Keratinocyte (primary cell): Measurements from ENCODE around the gene AKTIP. TPM values are rescaled to one million over a fixed set of nuclear protein-coding genes. Genes with fewer than 3 reads are reported as not detected.

Source experiments
- DNase-seq: peaks from one replicate; pipeline ENCODE4 v3.0.0-alpha.2; 2011; ENCODE audit warnings: low read depth, missing footprints, low spot score
- FAIRE-seq: peaks from 2 replicates; lab custom pipeline; 2011; peaks lifted over from hg19 to GRCh38; lab: Jason Lieb, UNC
- H2AFZ ChIP-seq: 2 replicates; pipeline ENCODE4 v1.6.0; 2012; ENCODE audit warnings: low read length, control low read depth, inconsistent platforms; ENCODE audit not compliant: control insufficient read depth
- H3K27ac ChIP-seq: 2 replicates; pipeline ENCODE4 v1.5.1; 2011; ENCODE audit warnings: low read length; ENCODE audit not compliant: control insufficient read depth, insufficient read depth
- H3K27me3 ChIP-seq: 3 replicates; pipeline ENCODE4 v1.6.0; 2011; ENCODE audit warnings: low read length; ENCODE audit not compliant: control insufficient read depth, insufficient read depth; ENCODE audit errors: extremely low read depth
- H3K36me3 ChIP-seq, 2 experiments: 2 replicates in 1 of 2; 3 replicates in 1 of 2; pipeline ENCODE4 v1.5.1; 2011; ENCODE audit warnings: low read length in 2 of 2, mild to moderate bottlenecking in 1 of 2; ENCODE audit not compliant: control insufficient read depth in 2 of 2, insufficient read depth in 2 of 2; ENCODE audit errors: extremely low read depth in 1 of 2
- H3K4me1 ChIP-seq: 3 replicates; pipeline ENCODE4 v1.5.1; 2011; ENCODE audit warnings: low read length; ENCODE audit not compliant: control insufficient read depth, insufficient read depth; ENCODE audit errors: extremely low read depth
- H3K4me2 ChIP-seq: 3 replicates; pipeline ENCODE4 v1.6.0; 2011; ENCODE audit warnings: low read depth, low read length; ENCODE audit not compliant: control insufficient read depth, insufficient read depth; ENCODE audit errors: extremely low read depth
- H3K4me3 ChIP-seq, 3 experiments: fragments of 200-600 bp in 1 of 3; sonication (generic) in 1 of 3; 2 replicates in 2 of 3; 3 replicates in 1 of 3; pipeline ENCODE4 v1.5.1; 2011 to 2016; ENCODE audit warnings: low read length in 3 of 3, mild to moderate bottlenecking in 3 of 3, control low read depth in 2 of 3, inconsistent platforms in 1 of 3, low read depth in 1 of 3, mixed read lengths in 1 of 3, mixed run types in 1 of 3, moderate library complexity in 1 of 3; ENCODE audit not compliant: control insufficient read depth in 2 of 3, insufficient read depth in 2 of 3; ENCODE audit errors: extremely low read depth in 1 of 3
- H3K79me2 ChIP-seq: 2 replicates; pipeline ENCODE4 v1.6.0; 2012; ENCODE audit warnings: low read length; ENCODE audit not compliant: control insufficient read depth, insufficient read depth
- H3K9ac ChIP-seq: 3 replicates; pipeline ENCODE4 v1.6.0; 2011; ENCODE audit warnings: low read length; ENCODE audit not compliant: control insufficient read depth, insufficient read depth; ENCODE audit errors: extremely low read depth
- H3K9me1 ChIP-seq: 3 replicates; pipeline ENCODE4 v1.6.0; 2011; ENCODE audit warnings: low read length; ENCODE audit not compliant: control insufficient read depth, insufficient read depth; ENCODE audit errors: extremely low read depth
- H3K9me3 ChIP-seq: 2 replicates; pipeline ENCODE4 v1.5.1; 2012; ENCODE audit warnings: low read depth, low read length; ENCODE audit not compliant: control insufficient read depth
- H4K20me1 ChIP-seq: 3 replicates; pipeline ENCODE4 v1.6.0; 2011; ENCODE audit warnings: low read length; ENCODE audit not compliant: control insufficient read depth, insufficient read depth; ENCODE audit errors: extremely low read depth
- EZH2 ChIP-seq: IDR thresholded peaks from one replicate; pipeline ENCODE4 v1.6.1; 2012; ENCODE audit warnings: inconsistent platforms, mild to moderate bottlenecking, low read length, moderate library complexity
- dilution Hi-C: fragments of 300-500 bp; cut with MboI; formaldehyde crosslinking; loops from one replicate; pipeline ENCODE4 v1.7.0; 2020; ENCODE audit warnings: low sequenced_read_pairs; ENCODE audit not compliant: extremely low pct_ligation_motif_present
- polyA plus RNA-seq, 5 experiments: library from polyadenylated mRNA; depleted of rRNA in 3 of 5; stranded (reverse) in 3 of 5; stranded (forward) in 1 of 5; unstranded in 1 of 5; fragments of >200 nt; gene quantifications; 1 replicate in 1 of 5; 2 replicates in 3 of 5; 3 replicates in 1 of 5; pipeline versions ENCODE4 v1.2.1 to v1.2.3, GENCODE V29; 2011 to 2012; ENCODE audit warnings: missing spikeins in 2 of 5, low read depth in 1 of 5, low replicate concordance in 1 of 5
- TF ChIP-seq, protein P1 (sequence below), 3 experiments: IDR thresholded peaks in 1 of 3; conservative IDR thresholded peaks in 1 of 3; optimal IDR thresholded peaks in 1 of 3; 2 replicates in 2 of 3; 3 replicates in 1 of 3; pipeline versions ENCODE3 to v1.5.1; 2011; ENCODE audit warnings: low read length in 3 of 3, mild to moderate bottlenecking in 3 of 3, moderate library complexity in 2 of 3, control low read depth in 1 of 3, inconsistent platforms in 1 of 3; ENCODE audit not compliant: insufficient read depth in 2 of 3; ENCODE audit errors: extremely low read depth in 1 of 3

The AKTIP gene
- polyA plus RNA-seq, 1 donor (not counting 4 experiments of a cell fraction or from before 2014, with no cell fraction given) = 23.6 TPM

DNA sequence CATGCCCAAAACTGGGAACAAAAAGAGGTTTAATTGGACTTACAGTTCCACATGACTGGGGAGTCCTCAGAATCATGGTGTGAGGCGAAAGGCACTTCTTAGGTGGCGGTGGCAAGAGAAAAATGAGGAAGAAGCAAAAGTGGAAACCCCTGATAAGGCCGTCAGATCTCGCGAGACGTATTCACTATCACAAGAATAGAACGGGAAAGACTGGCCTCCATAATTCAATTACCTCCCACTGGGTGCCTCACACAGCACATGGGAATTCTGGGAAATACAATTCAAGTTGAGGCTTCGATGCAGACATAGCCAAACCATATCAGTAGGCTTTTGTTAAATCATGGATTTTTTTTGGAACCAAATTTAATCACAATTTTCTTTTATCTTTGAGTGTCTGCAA lies 44.4 kb downstream of the AKTIP start:
- H4K20me1 ChIP-seq = no peaks in the 10 kb centered on the region
- no peaks in the 10 kb centered on the region for H3K9me3 ChIP-seq
- FAIRE-seq (no peak), DNase-seq (no peak)
- H3K9ac ChIP-seq = no peak overlapping the region
- H3K4me3 ChIP-seq = no peak overlapping the region
- H3K4me1 ChIP-seq = no peaks in the 10 kb centered on the region
- no peaks in the 10 kb centered on the region for H3K79me2 ChIP-seq
- dilution Hi-C loops = no loop called here
- no peak overlapping the region for H2AFZ ChIP-seq
- no peak overlapping the region for H3K4me2 ChIP-seq
- no peak overlapping the region for H3K27ac ChIP-seq
- no peaks in the 10 kb centered on the region for H3K9me1 ChIP-seq
- TF ChIP-seq, protein P1, sequence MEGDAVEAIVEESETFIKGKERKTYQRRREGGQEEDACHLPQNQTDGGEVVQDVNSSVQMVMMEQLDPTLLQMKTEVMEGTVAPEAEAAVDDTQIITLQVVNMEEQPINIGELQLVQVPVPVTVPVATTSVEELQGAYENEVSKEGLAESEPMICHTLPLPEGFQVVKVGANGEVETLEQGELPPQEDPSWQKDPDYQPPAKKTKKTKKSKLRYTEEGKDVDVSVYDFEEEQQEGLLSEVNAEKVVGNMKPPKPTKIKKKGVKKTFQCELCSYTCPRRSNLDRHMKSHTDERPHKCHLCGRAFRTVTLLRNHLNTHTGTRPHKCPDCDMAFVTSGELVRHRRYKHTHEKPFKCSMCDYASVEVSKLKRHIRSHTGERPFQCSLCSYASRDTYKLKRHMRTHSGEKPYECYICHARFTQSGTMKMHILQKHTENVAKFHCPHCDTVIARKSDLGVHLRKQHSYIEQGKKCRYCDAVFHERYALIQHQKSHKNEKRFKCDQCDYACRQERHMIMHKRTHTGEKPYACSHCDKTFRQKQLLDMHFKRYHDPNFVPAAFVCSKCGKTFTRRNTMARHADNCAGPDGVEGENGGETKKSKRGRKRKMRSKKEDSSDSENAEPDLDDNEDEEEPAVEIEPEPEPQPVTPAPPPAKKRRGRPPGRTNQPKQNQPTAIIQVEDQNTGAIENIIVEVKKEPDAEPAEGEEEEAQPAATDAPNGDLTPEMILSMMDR (optimal IDR thresholded peaks at IDR 0.05 in 1 of 3, IDR thresholded peaks at IDR 0.05 in 1 of 3, conservative IDR thresholded peaks at IDR 0.05 in 1 of 3; ENCODE audit: extremely low read depth in 1 of 3, insufficient read depth in 2 of 3, low read length in 3 of 3) = no peak
- TF ChIP-seq EZH2 = no peak
- no peaks in the 10 kb centered on the region for H3K27me3 ChIP-seq
- peaks cover 0 to 14% of the 10 kb centered on the region in 2 experiments for H3K36me3 ChIP-seq

DNA sequence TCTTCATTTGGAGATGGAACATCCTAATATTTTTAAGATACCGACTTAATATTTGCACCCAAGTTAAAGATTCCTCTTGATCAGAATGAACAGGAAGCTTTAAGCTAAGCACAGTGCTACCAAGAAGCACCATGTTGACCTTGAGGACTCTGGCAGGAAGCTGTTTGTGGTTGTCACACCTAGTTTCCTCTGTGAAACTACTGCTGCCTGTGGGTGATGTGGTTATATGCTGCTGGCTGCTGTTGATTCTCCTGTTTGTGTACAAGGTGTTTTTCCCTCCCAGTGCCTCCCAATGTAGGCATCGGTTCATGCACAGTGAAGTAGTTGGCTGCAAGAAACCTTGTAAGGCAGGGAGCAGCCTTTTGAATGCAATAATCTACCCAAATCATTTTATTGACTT lies 45.3 kb downstream of the AKTIP start:
- H3K4me3 ChIP-seq = no peak overlapping the region
- H3K27ac ChIP-seq = no peak overlapping the region
- no peak overlapping the region for H2AFZ ChIP-seq
- no peaks in the 10 kb centered on the region for H3K27me3 ChIP-seq
- no peak overlapping the region for H3K9ac ChIP-seq
- no peaks in the 10 kb centered on the region for H3K9me3 ChIP-seq
- DNase-seq (no peak), FAIRE-seq (no peak)
- no peak overlapping the region for H3K4me2 ChIP-seq
- no peaks in the 10 kb centered on the region for H4K20me1 ChIP-seq
- peaks cover 3 to 15% of the 10 kb centered on the region in 2 experiments for H3K36me3 ChIP-seq
- H3K9me1 ChIP-seq = no peaks in the 10 kb centered on the region
- dilution Hi-C loops = no loop called here
- no peaks in the 10 kb centered on the region for H3K79me2 ChIP-seq
- no peak for TF ChIP-seq EZH2
- no peaks in the 10 kb centered on the region for H3K4me1 ChIP-seq

DNA sequence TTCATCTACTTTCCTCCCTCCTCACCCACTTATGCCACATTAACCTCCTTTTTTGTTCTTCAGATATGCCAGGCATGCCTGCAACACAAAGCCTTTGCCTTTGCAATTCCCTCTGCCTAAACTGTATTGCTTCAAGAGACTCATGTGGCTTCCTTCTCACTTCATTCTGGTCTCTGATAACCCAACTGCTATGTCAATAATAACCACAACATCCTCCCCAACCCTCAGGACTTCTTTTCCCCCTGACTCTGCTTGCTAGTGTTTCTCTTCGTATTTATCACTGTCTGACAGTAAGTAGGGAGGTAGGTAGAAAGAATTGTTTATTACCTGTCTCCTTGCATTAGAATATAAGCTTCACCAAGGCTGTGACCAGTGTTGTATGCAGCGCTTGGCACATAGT lies 46.4 kb downstream of the AKTIP start:
- no peaks in the 10 kb centered on the region for H3K9me1 ChIP-seq
- no peaks in the 10 kb centered on the region for H4K20me1 ChIP-seq
- no peaks in the 10 kb centered on the region for H3K27me3 ChIP-seq
- DNase-seq = no peak
- peaks cover 4 to 15% of the 10 kb centered on the region in 2 experiments for H3K36me3 ChIP-seq
- no peak overlapping the region for H3K4me3 ChIP-seq
- dilution Hi-C loops = no loop called here
- H3K27ac ChIP-seq = no peak overlapping the region
- H3K79me2 ChIP-seq = no peaks in the 10 kb centered on the region
- H3K9ac ChIP-seq = no peak overlapping the region
- H2AFZ ChIP-seq = no peak overlapping the region
- no peaks in the 10 kb centered on the region for H3K9me3 ChIP-seq
- no peaks in the 10 kb centered on the region for H3K4me1 ChIP-seq
- TF ChIP-seq EZH2 = no peak
- TF ChIP-seq, protein P1 (optimal IDR thresholded peaks at IDR 0.05 in 1 of 3, IDR thresholded peaks at IDR 0.05 in 1 of 3, conservative IDR thresholded peaks at IDR 0.05 in 1 of 3; ENCODE audit: extremely low read depth in 1 of 3, insufficient read depth in 2 of 3, low read length in 3 of 3) = no peak
- no peak for FAIRE-seq
- no peak overlapping the region for H3K4me2 ChIP-seq
